Smooth muscle cell (in vitro differentiated cells): ENCODE data around the gene ATP6V1A. TPM values are rescaled to one million over a fixed set of nuclear protein-coding genes. Genes with fewer than 3 reads are reported as not detected.

Experiments used
- DNase-seq: peaks from one replicate; lab custom pipeline; 2025; ENCODE audit not compliant: unreplicated experiment; lab: John Stamatoyannopoulos, UW
- H2AFZ ChIP-seq: fragments of 200-600 bp; sonication (generic); 2 replicates; pipeline ENCODE4 v1.6.0; 2016; ENCODE audit warnings: antibody characterized with exemption, low read depth, mild to moderate bottlenecking
- H3F3A ChIP-seq: fragments of 200-600 bp; sonication (generic); 2 replicates; pipeline ENCODE4 v1.6.0; 2017; ENCODE audit warnings: antibody characterized with exemption, low read depth
- H3K27ac ChIP-seq: fragments of 200-600 bp; sonication (generic); 2 replicates; pipeline ENCODE4 v1.5.1; 2016; ENCODE audit warnings: low read depth, mild to moderate bottlenecking
- H3K27me3 ChIP-seq: fragments of 200-600 bp; sonication (generic); 2 replicates; pipeline ENCODE4 v1.6.1; 2016; ENCODE audit warnings: low read depth, mild to moderate bottlenecking
- H3K36me3 ChIP-seq: fragments of 200-600 bp; sonication (generic); 2 replicates; pipeline ENCODE4 v1.5.1; 2016; ENCODE audit warnings: low read depth
- H3K4me1 ChIP-seq: fragments of 200-600 bp; sonication (generic); 2 replicates; pipeline ENCODE4 v1.5.1; 2016; ENCODE audit warnings: low read depth
- H3K4me2 ChIP-seq: fragments of 200-600 bp; sonication (generic); 2 replicates; pipeline ENCODE4 v1.6.0; 2016; ENCODE audit warnings: mild to moderate bottlenecking
- H3K4me3 ChIP-seq: fragments of 200-600 bp; sonication (generic); 2 replicates; pipeline ENCODE4 v1.5.1; 2016; ENCODE audit warnings: mild to moderate bottlenecking
- H3K79me2 ChIP-seq: fragments of 200-600 bp; sonication (generic); 2 replicates; pipeline ENCODE4 v1.6.0; 2016; ENCODE audit warnings: low read depth, mild to moderate bottlenecking
- H3K9ac ChIP-seq: fragments of 200-600 bp; sonication (generic); 2 replicates; pipeline ENCODE4 v1.6.0; 2016; ENCODE audit warnings: low read depth
- H3K9me3 ChIP-seq: fragments of 200-600 bp; sonication (generic); replicated peaks from 2 replicates; pipeline ENCODE4 v1.5.1; 2016; ENCODE audit warnings: low read depth
- H4K20me1 ChIP-seq: fragments of 200-600 bp; sonication (generic); 2 replicates; pipeline ENCODE4 v1.6.0; 2016; ENCODE audit warnings: low read depth
- CTCF ChIP-seq: fragments of 200-600 bp; sonication (generic); IDR thresholded peaks from 2 replicates; pipeline ENCODE4 v1.5.1; 2017; ENCODE audit warnings: borderline replicate concordance, mild to moderate bottlenecking, antibody characterized with exemption; ENCODE audit not compliant: insufficient read depth, poor library complexity, severe bottlenecking
- WGBS: methylation state at CpG from one replicate; pipeline ENCODE4 v1.1.7; 2016; ENCODE audit warnings: low lambda C conversion rate; 5-methylcytosine and 5-hydroxymethylcytosine counted together
- polyA plus RNA-seq: library from polyadenylated mRNA; unstranded; fragments of >200 nt; fragmentation: Nextera tagmentation; extraction: Ambion mirVana; gene quantifications from 2 replicates; pipeline ENCODE4 v1.2.1, GENCODE V29; 2016
- total RNA-seq: library from RNA; depleted of rRNA; stranded (reverse); fragments of >200 nt; gene quantifications from 2 replicates; pipeline ENCODE4 v1.2.3, GENCODE V29; 2014

The ATP6V1A gene
- total and polyA plus RNA-seq, 2 experiments from 2014 or later = 38.7 to 41.7 TPM

GRCh38 chr3:113795693-113796092, 48.9 kb downstream of the ATP6V1A start:
- no peaks in the 10 kb centered on the region for H3K4me1 ChIP-seq
- H3K27me3 ChIP-seq = no peaks in the 10 kb centered on the region
- peaks cover 18% of the 10 kb centered on the region for H3K36me3 ChIP-seq
- no peaks in the 10 kb centered on the region for H3K79me2 ChIP-seq
- H3K9me3 ChIP-seq = no peaks in the 10 kb centered on the region
- H4K20me1 ChIP-seq = no peaks in the 10 kb centered on the region
- H3K4me2 ChIP-seq = no peak overlapping the region
- DNase-seq = no peak
- no peak overlapping the region for H2AFZ ChIP-seq
- TF ChIP-seq CTCF = no peak
- H3K27ac ChIP-seq = no peak overlapping the region
- no peak overlapping the region for H3K9ac ChIP-seq
- 92% methylated on average over 4 of the region's 4 CpGs for WGBS
- no peak overlapping the region for H3K4me3 ChIP-seq
- no peaks in the 10 kb centered on the region for H3F3A ChIP-seq

- Histone ChIP-seq H3K4me1 (no peaks in the 10 kb centered on the region), H3K79me2 (no peaks in the 10 kb centered on the region)
Observed at GRCh38 chr3:113802795-113803455, 56.1 kb downstream of the ATP6V1A start.

GRCh38 chr3:113804661-113805060, 57.8 kb downstream of the ATP6V1A start:
- Histone ChIP-seq H3K9ac (no peak overlapping the region), H3K4me2 (no peak overlapping the region), H3K4me3 (no peak overlapping the region), H3K9me3 (no peaks in the 10 kb centered on the region), H3K79me2 (no peaks in the 10 kb centered on the region), H3K4me1 (no peaks in the 10 kb centered on the region), H3F3A (no peaks in the 10 kb centered on the region), H4K20me1 (no peaks in the 10 kb centered on the region), H2AFZ (no peak overlapping the region), H3K36me3 (peaks cover 16% of the 10 kb centered on the region), H3K27me3 (no peaks in the 10 kb centered on the region), H3K27ac (no peak overlapping the region)
- WGBS = 98% methylated on average over 4 of the region's 4 CpGs
- no peak for DNase-seq
- TF ChIP-seq CTCF = no peak

More at GRCh38 chr3:113802795-113803455, 56.1 kb downstream of the ATP6V1A start:
- H3F3A ChIP-seq = no peaks in the 10 kb centered on the region
- WGBS = 94% methylated on average over 3 of the region's 3 CpGs
- peaks cover 25% of the 10 kb centered on the region for H3K36me3 ChIP-seq
- H3K9ac ChIP-seq = no peak overlapping the region
- no peak overlapping the region for H3K4me2 ChIP-seq
- no peaks in the 10 kb centered on the region for H4K20me1 ChIP-seq
- DNase-seq = no peak
- H3K9me3 ChIP-seq = no peaks in the 10 kb centered on the region
- H3K4me3 ChIP-seq = no peak overlapping the region
- H3K27me3 ChIP-seq = no peaks in the 10 kb centered on the region
- no peak overlapping the region for H3K27ac ChIP-seq
- H2AFZ ChIP-seq = no peak overlapping the region
- no peak for TF ChIP-seq CTCF

GRCh38 chr3:113805249-113805648, 58.4 kb downstream of the ATP6V1A start:
- peaks cover 16% of the 10 kb centered on the region for H3K36me3 ChIP-seq
- H3K9ac ChIP-seq = no peak overlapping the region
- no peak overlapping the region for H2AFZ ChIP-seq
- 93% methylated on average over 3 of the region's 3 CpGs for WGBS
- DNase-seq = no peak
- H4K20me1 ChIP-seq = no peaks in the 10 kb centered on the region
- H3K4me2 ChIP-seq = no peak overlapping the region
- H3K27ac ChIP-seq = no peak overlapping the region
- TF ChIP-seq CTCF = no peak
- no peaks in the 10 kb centered on the region for H3K9me3 ChIP-seq
- no peaks in the 10 kb centered on the region for H3K79me2 ChIP-seq
- H3K4me3 ChIP-seq = no peak overlapping the region
- no peaks in the 10 kb centered on the region for H3K4me1 ChIP-seq
- H3K27me3 ChIP-seq = no peaks in the 10 kb centered on the region
- H3F3A ChIP-seq = no peaks in the 10 kb centered on the region
